Nephron (organoid): ENCODE results near the gene SARS2.

Source experiments
- H3K27ac Mint-ChIP-seq, 3 experiments: 2 replicates each; pipeline ENCODE4 v1.8.0; 2020; ENCODE audit warnings: mixed read lengths in 3 of 3, mild to moderate bottlenecking in 2 of 3, moderate library complexity in 1 of 3
- H3K27me3 Mint-ChIP-seq: 2 replicates; pipeline ENCODE4 v1.8.0; 2021; ENCODE audit warnings: low read depth, mild to moderate bottlenecking, moderate library complexity, mixed read lengths
- H3K36me3 Mint-ChIP-seq: 2 replicates; pipeline ENCODE4 v1.8.0; 2020; ENCODE audit warnings: low read depth, mixed read lengths
- H3K4me1 Mint-ChIP-seq: 2 replicates; pipeline ENCODE4 v1.8.0; 2020; ENCODE audit warnings: mixed read lengths
- H3K4me3 Mint-ChIP-seq, 3 experiments: 2 replicates each; pipeline ENCODE4 v1.8.0; 2020; ENCODE audit warnings: mild to moderate bottlenecking in 3 of 3, mixed read lengths in 3 of 3, moderate library complexity in 2 of 3
- H3K9me3 Mint-ChIP-seq: 2 replicates; pipeline ENCODE4 v1.8.0; 2020; ENCODE audit warnings: mixed read lengths
- TF ChIP-seq, protein P1 (sequence below), 3 experiments: fragments of 200-600 bp; sonication (generic); IDR thresholded peaks; one replicate each; pipeline ENCODE4 v1.5.0; 2021; ENCODE audit warnings: antibody characterized with exemption in 3 of 3; ENCODE audit not compliant: unreplicated experiment in 3 of 3

Gene SARS2

DNA sequence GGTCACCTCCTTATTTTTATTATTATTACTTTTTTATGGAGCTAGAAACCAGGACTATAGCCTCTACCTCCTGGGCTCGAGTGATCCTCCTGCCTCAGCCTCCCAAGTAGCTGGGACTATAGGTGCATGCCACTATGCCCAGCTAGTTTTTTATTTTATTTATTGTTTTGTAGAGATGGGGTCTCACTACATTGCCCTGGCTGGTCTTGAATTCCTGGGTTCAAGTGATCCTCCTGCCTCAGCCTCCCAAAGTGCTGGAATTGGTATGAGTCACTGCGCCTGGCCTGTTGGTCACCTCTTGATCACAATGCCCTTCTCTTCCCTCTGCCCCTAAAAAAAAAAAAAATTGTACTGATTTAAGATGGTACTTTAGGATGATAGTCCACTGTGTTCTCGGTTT lies 20.6 kb upstream of the SARS2 start:
- peaks cover 11% of the 10 kb centered on the region for H3K4me1 Mint-ChIP-seq
- no peak overlapping the region for H3K27ac Mint-ChIP-seq
- TF ChIP-seq, protein P1, sequence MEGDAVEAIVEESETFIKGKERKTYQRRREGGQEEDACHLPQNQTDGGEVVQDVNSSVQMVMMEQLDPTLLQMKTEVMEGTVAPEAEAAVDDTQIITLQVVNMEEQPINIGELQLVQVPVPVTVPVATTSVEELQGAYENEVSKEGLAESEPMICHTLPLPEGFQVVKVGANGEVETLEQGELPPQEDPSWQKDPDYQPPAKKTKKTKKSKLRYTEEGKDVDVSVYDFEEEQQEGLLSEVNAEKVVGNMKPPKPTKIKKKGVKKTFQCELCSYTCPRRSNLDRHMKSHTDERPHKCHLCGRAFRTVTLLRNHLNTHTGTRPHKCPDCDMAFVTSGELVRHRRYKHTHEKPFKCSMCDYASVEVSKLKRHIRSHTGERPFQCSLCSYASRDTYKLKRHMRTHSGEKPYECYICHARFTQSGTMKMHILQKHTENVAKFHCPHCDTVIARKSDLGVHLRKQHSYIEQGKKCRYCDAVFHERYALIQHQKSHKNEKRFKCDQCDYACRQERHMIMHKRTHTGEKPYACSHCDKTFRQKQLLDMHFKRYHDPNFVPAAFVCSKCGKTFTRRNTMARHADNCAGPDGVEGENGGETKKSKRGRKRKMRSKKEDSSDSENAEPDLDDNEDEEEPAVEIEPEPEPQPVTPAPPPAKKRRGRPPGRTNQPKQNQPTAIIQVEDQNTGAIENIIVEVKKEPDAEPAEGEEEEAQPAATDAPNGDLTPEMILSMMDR (IDR thresholded peaks at IDR 0.05; ENCODE audit: unreplicated experiment in 3 of 3) = no peak
- no peaks in the 10 kb centered on the region for H3K9me3 Mint-ChIP-seq
- H3K36me3 Mint-ChIP-seq = peaks cover 50% of the 10 kb centered on the region
- peaks cover 3% of the 10 kb centered on the region for H3K27me3 Mint-ChIP-seq
- H3K4me3 Mint-ChIP-seq = peak overlapping the region in 1 of 3 experiments; percentile 9

DNA sequence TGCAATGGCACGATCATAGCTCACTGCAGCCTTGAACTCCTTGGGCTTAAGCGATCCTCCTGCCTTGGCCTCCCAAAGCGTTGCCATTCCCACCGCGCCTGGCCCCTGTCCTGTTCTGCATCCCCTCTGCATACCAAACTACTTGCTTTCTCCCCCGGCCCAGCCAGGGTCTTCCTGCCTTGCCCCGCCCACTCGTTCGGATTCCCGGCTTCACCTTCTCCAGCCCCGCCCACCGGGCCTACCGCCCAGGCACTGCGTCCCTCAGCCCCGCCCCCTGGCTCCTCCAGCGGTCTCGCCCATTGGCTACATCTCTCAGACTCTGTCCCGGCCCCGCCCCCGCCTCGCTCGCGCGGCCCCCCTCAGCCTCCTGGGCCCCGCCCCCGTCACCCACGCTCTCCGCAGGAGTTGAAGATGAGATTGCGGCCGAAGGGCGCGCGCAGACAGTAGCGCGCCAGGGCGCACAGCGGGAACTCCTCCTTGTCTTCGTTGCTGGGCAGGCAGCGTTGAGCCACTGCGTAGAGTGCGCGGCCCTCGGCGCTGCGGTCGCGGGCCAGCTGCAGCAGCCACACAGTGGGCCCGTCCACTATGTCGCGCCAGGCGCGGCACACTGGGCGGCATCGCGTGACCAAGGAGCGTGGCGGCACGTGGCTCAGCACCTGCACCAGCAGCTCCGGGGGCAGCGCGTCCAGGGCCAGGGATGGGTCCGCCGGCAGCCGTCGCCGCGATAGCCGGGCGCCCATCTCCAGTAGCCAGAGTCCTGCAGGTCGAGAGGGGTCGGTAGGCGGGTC lies 19.2 kb upstream of the SARS2 start:
- H3K4me1 Mint-ChIP-seq = peaks cover 11% of the 10 kb centered on the region
- peaks cover 3% of the 10 kb centered on the region for H3K27me3 Mint-ChIP-seq
- TF ChIP-seq, protein P1 (IDR thresholded peaks at IDR 0.05; ENCODE audit: unreplicated experiment in 3 of 3) = no peak
- no peaks in the 10 kb centered on the region for H3K9me3 Mint-ChIP-seq
- H3K4me3 Mint-ChIP-seq = peak overlapping the region; percentile 64 to 70 (median 67)
- H3K36me3 Mint-ChIP-seq = peaks cover 51% of the 10 kb centered on the region
- H3K27ac Mint-ChIP-seq = peak overlapping the region in 1 of 3 experiments; percentile 44

DNA sequence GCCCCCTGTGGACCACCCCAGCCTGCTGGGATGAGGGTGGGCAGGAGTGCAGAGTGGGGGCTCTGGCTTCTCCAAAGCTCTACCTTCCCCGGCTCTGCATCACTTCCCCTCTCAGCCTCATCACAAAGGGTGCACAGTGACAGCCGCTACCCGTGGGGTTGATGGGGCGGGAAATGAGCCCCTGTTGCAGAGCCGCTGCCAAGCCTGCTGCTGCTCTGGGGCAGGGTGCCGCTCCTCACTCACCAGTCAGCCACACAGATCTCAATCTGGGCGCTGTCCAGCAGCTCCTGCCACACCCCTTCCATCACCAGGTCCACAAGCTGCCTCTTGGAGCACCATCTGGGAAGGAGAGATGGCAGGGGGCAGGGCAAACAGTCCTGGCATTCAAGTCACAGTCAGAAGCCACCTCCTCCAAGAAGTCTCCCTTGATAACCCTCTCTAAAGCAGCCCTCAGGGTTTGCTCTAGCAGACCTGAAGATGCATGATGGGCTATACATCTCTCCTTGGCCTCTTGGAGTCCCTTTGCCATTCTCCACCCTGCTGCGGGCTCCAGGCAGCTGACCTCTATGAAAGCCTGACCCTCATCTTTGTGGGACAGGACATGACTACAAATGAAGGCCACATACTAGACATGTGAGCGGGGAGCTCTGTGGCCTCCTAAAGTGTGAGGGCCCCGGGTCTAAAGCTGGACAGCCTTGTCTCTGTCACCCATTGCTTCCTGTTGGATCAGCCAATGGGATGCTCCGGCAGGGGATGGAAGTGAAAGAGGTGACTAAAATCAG lies 15.9 kb upstream of the SARS2 start:
- H3K4me3 Mint-ChIP-seq = no peak overlapping the region
- peaks cover 5% of the 10 kb centered on the region for H3K4me1 Mint-ChIP-seq
- TF ChIP-seq, protein P1 (IDR thresholded peaks at IDR 0.05; ENCODE audit: unreplicated experiment in 3 of 3) = no peak
- no peaks in the 10 kb centered on the region for H3K27me3 Mint-ChIP-seq
- peaks cover 54% of the 10 kb centered on the region for H3K36me3 Mint-ChIP-seq
- no peak overlapping the region for H3K27ac Mint-ChIP-seq
- no peaks in the 10 kb centered on the region for H3K9me3 Mint-ChIP-seq

DNA sequence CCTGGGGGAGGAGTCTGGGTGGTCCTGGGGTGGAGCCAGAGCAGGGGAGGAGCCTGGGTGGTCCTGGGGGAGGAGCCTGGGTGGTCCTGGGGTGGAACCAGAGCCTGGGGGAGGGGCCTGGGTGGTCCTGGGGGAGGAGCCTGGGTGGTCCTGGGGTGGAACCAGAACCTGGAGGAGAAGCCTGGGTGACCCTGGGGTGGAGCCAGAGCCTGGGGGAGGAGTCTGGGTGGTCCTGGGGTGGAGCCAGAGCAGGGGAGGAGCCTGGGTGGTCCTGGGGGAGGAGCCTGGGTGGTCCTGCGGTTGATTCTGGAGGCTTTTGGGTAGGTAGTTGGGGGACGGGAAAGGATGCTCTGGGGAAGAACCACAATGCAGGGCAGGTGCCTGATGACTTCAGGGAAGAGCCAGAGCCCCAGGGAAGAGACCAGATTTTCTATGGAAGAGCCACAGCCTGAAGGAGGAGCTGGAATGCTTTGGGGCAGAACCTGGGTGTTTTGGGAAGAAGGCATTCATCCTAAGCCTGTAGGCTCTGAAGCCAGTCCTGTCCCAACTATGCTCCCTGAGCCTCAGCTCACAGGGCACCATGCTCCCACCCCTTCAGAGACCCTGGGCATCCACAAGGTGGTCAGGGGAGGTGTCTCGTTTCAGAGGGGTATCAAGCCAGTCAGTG lies 15.1 kb upstream of the SARS2 start:
- H3K4me3 Mint-ChIP-seq = no peak overlapping the region
- no peaks in the 10 kb centered on the region for H3K9me3 Mint-ChIP-seq
- H3K4me1 Mint-ChIP-seq = peaks cover 7% of the 10 kb centered on the region
- TF ChIP-seq, protein P1 (IDR thresholded peaks at IDR 0.05; ENCODE audit: unreplicated experiment in 3 of 3) = no peak
- H3K27ac Mint-ChIP-seq = no peak overlapping the region
- no peaks in the 10 kb centered on the region for H3K27me3 Mint-ChIP-seq
- H3K36me3 Mint-ChIP-seq = peaks cover 52% of the 10 kb centered on the region

DNA sequence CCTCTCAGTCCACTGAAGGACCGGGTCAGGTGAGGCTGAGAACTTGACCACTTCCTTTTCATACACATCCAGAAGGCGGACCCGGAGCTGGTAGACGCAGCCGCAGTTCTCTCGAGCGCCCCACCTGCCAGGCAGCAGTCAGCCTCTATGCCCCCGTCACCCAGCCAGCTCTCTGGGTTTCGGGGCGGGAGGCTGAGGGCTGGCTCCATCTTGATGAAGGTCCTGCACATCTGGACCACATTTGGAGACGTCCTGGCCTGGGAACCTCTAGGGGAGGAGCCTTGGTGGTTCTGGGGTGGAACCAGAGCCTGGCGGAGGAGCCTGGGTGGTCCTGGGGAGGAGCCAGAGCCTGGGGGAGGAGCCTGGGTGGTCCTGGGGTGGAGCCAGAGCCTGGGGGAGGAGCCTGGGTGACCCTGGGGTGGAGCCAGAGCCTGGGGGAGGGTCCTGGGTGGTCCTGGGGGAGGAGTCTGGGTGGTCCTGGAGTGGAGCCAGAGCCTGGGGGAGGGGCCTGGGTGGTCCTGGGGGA lies 14.5 kb upstream of the SARS2 start:
- TF ChIP-seq, protein P1 (IDR thresholded peaks at IDR 0.05; ENCODE audit: unreplicated experiment in 3 of 3) = no peak
- H3K9me3 Mint-ChIP-seq = no peaks in the 10 kb centered on the region
- peaks cover 9% of the 10 kb centered on the region for H3K4me1 Mint-ChIP-seq
- no peak overlapping the region for H3K27ac Mint-ChIP-seq
- no peak overlapping the region for H3K4me3 Mint-ChIP-seq
- H3K27me3 Mint-ChIP-seq = no peaks in the 10 kb centered on the region
- H3K36me3 Mint-ChIP-seq = peaks cover 49% of the 10 kb centered on the region
